HG03432 (cell line): ENCODE measurements around the gene SLC39A11.
"Not testable (repeated sequence)": the region's sequence is repeated elsewhere in the genome, so short reads cannot be mapped to it uniquely, and the experiment has no call there.

Source experiments
- ATAC-seq: cut with Tn5 transposase; IDR thresholded peaks from one replicate; pipeline ENCODE4 v1.9.1; 2021; ENCODE audit warnings: mild to moderate bottlenecking, moderate library complexity; ENCODE audit not compliant: unreplicated experiment

The SLC39A11 gene

DNA sequence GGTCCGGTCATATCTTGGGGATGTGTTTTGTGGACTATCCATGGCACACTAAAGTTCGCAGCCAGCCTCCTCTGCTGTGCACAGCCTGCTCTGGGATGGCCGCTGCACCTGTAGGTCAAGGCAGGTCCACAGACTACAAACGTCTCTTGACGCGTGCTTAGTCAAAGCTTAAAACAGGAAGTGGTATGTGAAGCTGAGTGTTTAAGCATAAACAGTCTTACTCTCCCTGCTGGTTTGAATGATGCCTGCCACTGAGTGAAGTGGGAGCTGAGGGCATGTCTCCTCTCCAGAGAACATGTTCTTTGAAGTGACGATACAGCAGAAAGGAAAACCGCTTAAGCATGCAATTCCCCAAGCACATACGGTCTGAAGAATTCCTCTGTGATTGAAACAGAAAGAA is 365.6 kb downstream of the SLC39A11 start:
- ATAC-seq, result peak; percentile 91

DNA sequence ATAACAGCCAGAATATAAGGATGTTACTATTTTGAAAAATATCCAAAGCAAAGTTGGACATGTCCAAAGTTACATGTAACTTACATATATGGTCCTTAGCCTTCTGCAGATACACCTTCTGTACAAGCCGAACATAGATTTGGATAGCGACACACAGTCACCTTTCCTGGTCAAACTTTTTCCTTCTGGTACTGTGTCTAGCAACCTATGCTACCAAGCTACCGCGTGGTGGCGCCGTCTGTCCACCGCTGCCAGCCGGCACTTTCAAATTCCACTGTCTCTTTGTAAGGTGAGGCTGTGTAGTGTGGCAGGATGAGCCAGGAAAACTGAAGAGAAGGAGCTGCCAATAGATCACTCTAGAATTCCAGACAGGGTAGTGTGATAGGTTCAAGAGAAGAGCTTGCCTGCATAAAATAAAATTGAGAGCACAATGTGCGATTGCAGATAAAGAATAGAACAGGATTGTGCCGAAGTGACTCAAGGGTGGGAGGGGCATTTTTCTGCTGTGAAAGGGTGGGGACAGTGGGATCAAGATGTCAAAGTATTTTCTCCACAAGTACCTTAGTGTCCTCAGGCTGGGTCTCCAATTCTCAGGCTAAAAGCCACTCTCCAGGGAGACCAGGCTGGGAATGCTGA is 366.9 kb downstream of the SLC39A11 start:
- ATAC-seq, result peak; percentile 42

DNA sequence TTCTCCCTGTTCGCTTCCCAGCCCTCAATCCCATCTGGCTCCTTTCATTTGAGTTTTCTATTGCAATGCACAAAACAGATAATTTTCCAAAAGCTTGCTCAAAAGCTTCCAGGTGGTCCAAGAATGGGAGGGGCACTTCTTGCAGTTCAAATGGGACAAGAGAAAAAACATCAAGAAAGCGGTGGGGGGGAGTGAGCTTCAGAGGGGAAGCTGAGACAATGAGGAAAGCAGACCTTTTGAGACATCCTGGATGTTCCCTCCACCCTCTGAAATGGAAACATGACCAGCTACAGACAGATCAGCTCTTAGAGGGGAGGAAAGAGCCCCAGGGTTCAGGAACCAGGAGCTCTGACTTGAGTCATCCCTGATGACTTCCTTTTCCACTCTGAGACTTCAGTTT is 368.2 kb downstream of the SLC39A11 start:
- ATAC-seq, result no peak

DNA sequence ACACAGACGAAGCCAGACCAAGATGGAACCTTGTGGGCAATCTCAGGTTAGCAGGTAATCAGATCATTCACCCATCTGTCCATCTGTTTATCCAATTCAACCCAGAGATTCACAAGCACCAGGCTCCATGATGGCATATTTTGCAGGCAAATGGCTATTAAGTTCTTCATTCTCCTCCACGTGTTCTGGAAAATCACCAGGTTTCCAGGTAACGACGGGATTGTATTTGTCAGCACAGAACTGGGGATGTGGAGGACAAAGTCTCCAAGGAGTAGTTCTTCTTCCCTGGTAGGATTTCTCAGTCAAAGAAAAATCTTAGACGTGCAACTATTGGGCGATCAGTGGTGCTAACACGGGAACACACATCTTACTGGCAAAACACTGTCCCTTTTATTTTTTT is 368.8 kb downstream of the SLC39A11 start:
- ATAC-seq, result no peak

DNA sequence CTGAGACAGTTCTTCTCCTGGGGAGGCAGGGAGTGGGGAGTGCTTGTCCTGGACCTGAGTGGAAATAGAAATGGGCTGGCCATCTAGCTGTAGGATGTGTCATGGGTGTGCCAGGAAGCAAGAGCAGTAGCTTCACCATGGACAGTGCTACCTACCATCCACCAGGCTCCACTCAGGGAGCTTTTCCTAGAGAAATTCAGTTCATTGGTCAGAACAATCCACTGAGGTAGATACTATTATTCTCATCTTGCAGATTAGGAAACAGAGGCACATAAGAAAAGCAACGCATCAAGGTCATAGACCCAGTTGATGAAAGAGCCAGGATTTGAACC is 372.0 kb downstream of the SLC39A11 start:
- no peak for ATAC-seq

DNA sequence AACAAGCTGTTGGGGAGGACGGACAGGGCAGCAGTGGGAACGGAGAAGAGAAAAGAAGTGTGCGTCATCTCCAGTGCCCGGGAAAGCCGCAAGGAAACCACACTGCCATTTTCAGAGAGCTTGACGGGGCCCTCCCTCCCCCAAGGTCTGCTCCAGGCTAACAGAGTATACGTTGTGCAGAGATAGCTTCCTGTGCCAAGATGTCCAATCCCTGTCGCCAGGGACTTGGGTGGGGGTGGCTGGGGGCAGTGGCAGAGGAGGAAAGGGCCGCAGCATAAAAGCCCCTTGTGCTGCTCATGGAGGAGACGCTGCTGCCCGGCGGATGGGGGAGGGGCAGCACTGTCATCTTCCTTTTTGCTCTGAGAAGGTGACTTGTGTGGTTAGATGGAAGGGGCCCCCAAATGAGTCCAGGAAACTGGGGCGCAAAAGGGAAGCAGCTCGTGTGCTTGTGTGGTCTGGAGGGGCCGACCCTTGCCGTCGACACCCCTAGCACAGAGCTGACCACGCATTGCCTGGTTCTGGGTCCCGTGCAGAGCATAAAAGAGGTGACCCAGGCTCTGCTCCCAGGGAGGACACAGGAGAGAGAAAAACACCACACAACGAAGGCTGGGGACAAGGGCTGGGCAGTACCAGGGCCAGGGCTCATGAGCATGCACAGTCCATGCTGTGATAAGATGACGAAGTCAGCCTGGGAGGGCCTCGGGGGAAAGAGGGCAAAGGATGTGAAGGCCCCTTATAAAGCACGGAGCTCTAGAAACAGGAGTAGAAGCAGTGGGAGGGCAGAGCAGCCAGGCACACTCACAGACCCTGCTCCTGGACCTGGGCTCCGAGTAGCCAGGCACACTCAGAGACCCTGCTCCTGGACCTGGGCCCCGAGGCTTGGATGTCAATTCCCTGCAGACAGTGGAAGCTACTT is 372.7 kb downstream of the SLC39A11 start:
- no peak for ATAC-seq

DNA sequence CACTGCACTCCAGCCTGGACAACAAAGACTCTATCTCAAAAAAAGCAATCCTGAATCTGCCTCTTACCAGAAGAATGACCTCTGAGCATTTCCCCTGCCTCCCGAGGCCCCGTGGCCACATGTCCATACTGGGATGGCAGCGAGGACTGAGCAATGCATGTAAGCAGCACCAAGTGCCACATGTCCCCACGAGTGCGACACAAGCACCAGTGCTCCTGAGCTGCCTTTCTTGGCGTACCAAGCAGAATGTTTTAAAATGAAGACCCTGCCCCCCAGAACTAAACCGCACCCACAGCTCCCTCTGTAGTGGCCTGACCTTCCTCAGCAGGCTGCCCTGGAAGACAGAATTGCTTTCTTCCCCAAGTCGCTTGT is 373.3 kb downstream of the SLC39A11 start:
- no peak for ATAC-seq

DNA sequence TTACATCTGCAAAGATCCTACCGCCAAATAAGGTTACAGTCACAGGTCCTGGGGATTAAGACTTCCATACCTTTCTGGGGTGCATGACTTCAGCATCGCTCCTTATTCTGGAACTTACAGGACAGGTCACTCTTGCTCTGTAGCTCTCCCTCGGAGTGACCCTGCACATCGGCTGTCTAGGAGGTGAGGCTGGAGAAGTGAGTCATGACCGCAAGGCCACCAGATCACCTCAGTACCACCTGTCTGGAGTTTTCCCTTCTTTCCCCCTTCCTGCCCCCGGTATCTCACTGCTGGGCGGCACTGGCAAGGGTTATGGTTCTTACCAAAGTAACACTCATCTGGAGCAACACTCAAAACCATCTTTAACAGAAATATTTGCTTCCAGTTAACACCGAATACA is 374.8 kb downstream of the SLC39A11 start:
- no peak for ATAC-seq

DNA sequence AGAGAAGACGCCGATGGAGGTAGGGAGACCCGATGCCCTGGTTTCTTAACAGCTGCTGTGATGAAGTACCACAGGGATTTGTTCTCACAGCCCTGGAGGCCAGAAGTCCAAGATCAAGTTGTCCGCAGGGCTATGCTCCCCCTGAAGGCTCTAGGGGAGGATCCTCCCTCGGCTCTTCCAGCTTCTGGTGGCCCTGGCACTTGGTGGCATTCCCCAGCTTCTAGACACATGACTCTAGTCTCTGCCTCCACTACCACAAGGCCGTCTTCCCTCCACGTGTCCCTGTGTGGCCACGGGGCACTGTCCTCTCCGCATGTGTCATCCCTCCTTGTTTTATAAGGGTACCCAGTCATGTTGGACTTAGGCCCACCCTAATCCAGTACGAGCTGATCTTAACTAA is 375.2 kb downstream of the SLC39A11 start:
- no peak for ATAC-seq

DNA sequence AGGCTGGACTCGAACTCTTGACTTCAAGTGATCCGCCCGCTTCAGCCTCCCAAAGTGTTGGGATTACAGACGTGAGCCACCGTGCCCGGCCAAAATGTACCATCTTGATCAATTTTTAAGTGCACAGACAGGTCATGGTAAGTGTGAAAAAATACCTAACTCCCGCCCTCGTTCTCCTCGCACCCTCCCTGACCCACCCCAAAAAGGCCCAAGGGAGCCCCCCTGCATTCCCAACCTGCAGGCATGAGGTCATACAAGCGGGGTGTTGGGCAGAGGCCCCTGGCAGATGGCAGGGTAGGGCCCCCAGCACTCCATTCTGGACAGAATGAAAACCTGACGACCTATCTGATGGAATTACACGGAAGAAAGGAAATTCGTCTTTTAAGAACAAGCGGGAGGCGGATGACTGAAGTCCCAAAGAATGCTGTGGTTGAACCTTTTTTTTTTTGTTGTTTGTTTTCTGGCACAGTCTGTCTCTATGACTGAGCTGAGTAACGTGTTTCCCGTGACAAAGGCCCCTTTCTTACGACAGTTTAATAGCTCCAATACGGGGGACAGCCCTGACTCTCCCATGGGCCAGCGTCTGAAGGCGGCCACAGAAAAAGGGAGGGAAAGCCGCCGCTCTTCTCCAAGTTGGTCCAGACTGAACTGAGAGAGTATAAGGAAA is 376.4 kb downstream of the SLC39A11 start:
- no peak for ATAC-seq

DNA sequence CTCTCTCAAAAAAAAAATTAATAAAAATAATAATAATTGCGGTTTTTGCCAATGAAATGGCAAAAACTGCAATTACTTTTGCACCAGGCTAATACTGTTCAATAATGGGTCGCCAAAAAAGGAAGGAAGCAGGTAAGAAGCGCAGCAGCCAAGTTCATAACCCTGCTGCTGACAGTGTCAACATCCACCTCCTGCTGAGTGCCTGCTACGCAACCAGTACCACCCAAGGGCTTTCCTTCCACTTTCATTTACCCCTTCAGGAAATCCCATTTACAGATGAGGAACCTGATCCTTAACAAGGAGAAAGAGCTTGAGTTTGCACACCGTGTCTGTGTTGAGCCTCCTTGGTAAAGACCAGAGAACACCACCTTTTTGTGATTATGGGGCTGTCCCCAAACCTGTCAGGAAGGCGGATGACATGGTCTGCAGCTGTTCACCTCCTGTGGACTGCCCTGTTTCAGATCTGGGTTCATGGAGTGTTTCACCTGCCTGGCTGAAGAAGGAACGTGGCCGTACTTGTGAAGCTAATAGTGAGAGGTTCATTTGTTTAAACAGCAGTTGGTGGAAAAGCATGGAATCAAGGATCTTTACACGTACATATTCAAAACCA is 378.0 kb downstream of the SLC39A11 start:
- no peak for ATAC-seq

DNA sequence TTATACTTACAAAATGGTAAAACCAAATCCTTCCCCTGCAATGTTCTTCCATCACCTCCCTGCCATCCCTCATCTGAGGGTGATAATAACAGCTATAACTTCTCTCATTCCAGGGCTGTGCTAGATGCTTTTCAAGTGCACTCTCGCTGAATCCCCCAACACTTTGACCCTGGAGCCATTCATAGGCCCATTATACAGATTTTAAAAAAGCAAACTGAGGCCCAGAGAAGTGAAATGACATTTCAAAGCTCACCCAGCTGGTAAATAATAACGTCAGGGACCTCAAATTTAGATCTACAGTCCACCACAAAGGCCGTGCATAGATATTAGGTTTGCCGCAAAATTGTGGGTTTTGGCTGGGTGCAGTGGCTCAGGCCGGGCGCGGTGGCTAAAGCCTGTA is 378.8 kb downstream of the SLC39A11 start:
- no peak for ATAC-seq

DNA sequence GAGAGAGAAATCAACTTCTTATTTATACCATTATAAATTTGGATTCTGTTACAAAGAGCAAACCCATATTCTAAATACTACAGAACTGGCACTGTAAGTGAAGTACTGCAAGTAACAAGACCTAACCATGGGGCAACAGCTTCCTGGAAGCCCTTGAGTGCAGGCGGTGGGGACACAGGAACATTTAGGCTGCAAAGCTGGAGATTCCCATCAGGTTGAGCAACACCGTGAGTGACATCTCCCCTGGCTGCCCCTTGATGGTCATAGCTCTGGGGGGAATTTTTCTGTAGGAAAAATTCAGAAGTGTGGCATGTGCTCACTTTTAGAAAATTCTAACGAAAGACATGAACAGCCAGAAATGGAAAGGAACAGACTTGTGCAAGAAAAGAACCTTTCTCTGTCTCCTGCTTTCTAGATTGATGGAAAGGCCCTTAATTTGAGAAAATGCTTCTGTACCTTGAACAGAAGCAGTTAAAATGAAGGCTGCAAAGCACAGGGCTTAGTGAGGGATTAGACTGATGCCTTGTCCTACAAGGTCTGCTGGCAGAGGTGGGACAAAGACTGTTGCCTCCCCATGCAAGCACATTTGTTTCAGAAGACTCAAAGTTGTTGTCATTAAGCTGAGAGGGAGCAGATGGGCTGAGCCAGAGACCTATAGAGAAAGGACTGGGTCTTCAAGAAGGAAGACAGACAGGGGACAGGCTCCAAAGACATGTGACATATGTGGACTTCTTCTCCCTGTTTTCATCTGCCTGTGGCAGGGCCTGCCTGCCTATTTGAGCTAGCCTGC is 380.8 kb downstream of the SLC39A11 start:
- no peak for ATAC-seq

DNA sequence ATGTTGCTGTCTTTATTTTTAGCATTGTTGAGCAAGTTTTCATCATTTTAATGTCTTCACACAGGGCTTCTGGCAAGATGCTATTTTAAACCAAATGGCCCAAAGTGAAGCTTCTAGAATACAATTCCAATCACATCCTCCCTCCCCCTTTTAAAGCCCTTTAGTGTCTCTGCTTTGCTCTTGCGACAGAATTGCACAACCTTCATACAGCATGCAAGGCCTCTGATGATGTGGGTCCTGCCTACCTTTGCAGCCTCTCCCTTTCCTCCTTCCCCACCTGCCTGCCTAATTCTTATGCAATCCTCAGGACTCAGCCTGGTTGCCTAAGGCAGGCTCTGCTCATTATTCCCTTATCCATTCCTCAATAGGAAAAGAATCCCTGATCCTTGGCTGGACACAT is 381.7 kb downstream of the SLC39A11 start:
- no peak for ATAC-seq

DNA sequence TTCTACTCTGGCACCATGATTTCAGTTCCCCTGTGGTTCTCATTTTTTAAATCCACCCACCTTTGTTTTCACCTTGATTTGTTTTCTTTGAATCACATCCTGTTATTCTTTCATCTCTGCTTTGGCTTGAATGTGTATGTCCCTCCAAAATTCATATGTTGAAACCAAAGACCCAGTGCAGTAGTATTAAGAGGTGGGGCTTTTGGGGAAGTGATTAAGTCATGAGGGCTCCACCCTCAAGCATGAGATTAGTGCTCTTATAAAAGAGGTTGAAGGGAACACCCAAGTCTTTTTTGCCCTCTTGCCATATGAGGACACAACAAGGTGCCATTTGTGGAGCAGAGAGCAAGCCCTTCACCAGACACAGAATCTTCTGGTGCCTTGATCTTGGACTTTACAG is 382.3 kb downstream of the SLC39A11 start:
- ATAC-seq, result no peak

DNA sequence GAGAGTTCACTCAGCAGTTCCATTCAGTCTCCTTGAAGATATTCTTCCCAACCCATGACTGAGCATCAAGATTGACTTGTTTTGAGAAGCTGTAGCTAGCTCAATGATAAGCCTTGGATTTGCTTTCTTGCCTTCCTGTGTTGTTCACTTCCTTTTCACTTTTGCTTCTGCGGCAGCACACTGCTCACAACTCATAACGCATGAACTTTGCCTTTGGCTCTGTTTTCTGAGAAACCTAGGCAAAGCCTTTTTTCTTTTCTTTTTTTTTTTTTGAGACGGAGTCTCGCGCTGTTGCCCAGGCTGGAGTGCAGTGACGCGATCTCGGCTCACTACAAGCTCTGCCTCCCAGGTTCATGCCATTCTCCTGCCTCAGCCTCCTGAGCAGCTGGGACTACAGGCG is 383.8 kb downstream of the SLC39A11 start:
- not testable (repeated sequence) for ATAC-seq

DNA sequence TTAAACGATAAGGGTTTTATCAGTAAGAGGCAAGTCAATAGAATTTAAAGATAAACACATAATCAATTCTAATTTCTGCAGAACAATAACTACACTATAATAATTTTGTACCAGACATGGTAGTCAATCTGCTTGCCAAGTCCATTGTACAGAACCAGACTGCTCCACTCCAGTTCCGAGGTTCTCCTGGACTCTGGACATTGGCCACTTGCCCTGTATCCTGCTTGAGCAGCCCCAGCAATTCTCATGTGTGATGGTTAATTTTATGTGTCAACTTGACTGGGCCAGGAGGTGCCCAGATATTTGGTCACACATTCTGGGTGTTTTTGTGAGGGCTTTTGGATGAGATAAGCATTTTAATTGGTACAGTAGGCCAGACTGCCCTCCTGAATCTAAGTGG is 384.6 kb downstream of the SLC39A11 start:
- no peak for ATAC-seq

DNA sequence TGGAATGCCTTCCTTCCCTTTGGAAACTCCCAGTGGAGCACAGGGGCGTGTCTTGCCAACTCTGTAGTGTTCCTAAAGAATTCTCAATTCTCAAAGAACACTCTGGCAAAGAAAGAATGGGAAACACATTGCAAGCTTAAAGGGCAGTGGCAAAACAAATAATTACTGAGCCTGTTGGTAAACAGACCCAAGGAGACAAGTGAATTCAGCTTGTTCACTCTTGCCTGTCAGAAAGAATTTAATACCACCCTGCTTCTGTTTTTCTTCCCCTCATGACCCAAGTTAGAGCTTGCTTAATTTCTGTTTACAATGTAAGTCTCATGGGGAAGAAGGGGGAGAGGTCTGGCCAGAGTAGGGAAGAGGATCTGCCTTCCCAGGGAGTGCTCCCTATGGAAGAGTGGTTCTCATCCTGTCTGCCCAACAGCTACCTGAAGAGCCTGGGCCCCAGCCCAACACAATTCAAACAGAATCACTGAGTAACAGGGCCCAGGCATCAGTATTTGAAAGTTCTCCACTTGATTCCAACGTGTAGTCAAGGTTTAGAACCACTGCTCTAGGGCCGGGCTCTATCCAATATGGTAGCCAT is 386.0 kb downstream of the SLC39A11 start:
- no peak for ATAC-seq

DNA sequence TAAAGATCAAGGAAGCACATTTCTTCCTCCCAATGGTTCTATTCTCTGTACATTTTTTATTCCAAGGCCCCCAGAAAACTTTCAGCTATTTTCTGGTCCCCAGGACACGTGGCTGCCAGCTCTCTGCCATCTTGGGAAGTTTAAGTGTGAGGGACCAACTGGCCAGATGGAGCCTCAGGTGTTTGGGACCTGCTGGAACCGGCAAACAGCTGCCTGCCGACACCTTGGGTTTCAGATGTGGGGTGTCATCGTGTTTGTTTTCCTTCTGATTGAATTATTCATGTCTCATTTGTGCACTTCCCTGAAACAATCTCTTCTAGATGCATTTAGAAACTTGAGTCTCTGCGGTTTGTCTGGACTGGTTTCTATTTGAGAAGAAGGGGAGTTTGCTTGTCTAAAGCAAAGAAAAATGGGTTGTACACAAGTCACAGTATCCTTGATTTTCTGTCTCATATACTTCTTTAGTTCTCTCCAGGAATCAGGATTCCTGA is 386.5 kb downstream of the SLC39A11 start:
- ATAC-seq, result no peak

DNA sequence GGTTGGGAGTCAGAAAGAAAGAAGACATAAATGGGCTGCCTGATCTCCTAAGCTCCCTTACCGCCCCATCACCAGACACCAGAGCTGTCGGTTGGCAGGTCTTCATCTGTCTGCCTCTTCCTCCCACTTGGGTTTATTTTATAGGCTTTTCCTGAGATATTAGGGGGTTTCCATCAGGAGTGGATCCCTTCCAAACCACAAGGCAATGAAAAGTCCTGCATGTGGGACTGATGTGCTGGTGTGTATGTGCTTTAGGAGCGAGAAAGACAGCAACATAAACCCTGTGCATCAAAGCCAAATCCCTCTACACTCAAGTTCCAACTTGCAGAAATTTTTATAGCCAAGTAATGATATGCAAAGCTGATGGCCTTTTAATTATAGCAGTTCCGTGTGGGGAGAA is 389.5 kb downstream of the SLC39A11 start:
- ATAC-seq, result no peak
